Measurements from ENCODE around the gene C1QTNF5.
A peak's percentile ranks its signal among the peaks of the same experiment; 100 is the strongest.

Gene C1QTNF5

DNA sequence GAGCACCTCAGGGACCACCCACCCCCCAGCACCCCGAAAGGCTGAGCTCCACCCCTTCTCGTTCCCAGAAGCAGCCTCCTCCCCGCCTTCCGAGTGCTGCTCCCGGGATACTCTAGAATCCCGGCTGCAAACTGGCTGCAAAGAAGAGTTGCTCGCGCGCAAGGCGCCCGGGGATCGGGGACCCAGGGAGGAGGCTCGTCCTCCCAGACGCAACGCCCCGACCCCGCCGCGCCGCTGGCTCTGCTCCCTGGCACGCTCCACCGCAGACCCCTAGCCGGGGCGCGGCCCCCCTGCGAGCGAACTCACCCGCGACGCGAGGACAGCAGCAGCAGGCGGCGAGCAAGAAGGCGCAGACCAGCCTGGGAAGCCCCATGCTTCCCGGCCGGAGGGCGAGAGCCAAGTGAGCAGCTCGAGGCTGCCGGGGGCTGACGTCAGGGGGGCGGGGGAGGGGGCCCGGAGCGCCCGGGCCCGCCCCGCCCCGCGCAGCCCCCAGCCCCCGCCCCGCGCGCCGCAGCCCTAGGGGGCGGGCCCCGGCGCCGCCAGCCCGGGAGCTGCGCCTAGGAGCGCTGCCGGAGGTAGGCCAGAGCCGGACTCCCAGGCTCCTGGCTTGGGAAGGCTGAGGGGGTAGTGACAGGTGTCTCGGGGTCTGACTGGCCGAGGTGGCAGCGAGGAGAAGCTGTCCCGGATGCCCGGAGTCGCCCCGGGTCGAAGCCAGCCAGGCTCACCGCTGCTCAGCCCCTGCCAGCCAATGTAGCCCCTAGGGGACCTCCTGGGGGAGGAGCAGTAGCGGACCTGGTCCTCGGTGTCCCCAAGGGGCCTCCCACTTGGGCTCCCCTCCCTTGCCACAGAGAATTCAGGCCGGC lies 23.7 kb downstream of the C1QTNF5 start, which contains the start of gene MCAM:
TSS of gene MCAM (minus strand) at position 402 of the 863 bp plus-strand sequence. CDS start at position 373, 29 bp downstream.
- DNase-seq = peak; percentile 88

DNA sequence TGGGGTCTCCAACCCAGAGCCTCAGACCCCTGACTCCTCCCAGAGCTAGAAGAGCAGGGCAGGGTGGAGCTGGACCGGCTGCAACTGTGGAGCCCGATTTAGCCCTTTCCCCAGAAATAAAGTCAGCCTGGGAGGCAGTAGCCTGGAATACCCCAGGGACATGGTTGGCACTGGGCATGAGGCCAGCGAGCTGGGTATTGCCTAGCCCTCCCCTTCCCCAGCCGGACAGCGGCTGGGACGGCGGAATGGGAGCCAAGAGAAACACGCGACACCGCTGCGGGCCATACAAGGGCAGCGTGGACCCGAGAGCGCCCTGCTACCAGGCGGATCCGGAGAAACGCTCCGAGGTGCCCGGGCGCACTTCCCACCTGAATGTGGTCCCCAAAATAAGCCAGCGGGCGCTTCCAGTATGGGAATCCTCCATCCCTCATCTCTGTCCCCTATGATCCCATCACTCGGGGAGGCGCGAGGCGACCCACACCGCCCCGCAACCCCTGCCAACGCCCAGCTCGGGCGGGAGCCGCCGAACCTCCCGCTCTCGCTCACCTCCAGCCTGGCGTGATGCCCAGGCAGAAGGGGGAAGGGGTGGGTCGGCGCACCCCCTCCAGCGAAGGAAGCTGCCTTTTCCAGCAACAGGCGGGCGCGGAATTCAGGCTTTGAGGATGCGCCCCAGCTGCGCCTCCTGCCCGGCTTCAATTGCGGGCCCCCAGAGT lies 24.5 kb downstream of the C1QTNF5 start:
- peak; percentile 64 for DNase-seq

DNA sequence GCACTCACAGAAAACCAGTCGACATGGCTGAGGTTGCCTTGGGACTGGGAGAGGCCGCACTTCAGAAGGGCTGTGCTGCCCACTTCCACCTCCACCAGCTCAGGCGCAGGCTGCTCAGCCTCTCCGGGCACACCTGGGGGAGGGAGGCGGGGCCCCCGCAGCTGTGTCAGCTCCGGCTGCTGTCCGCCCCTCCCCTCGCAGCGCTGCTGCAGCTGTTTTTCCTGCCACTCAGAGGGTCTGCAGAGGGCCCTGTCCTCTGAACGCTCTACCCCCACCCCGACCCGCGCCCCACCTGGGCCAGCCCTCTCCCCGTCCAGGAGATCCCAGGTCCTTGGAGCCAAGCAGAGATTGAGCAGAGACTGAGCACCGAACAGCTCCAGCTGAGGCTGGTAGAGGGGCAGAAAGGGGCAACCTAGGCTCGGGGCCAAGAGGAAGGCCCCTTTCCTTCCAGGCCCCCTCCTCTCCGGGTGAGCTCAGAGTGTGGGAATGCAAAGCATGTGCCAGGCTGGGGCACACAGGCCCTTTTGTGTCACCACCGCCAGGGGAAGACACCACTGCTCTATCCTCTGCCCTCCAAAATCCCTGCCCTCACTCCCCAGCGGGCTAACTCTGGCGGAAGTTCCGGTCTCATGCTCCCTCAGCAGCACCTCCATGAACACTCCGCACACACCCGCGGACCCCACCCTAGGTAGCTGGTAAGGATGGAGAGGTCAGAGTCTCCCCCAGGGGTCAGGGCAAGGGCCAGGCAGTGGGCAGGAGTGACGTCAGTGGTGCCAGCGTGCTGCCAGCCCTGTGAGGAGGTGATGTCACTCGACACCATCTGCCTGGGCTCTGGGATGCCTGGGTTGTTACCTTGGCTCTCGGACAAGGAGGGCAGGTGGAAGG lies 25.3 kb downstream of the C1QTNF5 start:
- peak; percentile 91 for DNase-seq

DNA sequence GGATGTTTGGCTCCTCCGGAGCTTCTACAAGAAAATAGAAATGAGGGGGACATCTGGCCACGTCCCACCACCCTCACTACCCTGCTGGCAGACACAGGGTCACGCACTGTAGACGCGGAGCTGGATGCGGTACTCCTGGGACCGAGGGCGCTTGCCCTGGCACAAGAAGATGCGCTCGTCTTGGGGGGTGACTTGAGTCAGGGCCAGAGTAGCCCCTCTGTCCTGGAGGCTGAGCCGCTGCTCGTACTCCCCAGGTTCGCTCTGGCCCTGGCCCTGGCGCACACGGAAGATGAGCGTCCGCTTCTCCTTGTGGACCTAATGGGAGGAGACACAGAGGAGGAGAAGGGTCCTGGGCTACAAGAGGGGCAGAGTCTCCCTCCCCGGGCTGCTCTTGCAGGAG lies 26.0 kb downstream of the C1QTNF5 start:
- no peak for DNase-seq

DNA sequence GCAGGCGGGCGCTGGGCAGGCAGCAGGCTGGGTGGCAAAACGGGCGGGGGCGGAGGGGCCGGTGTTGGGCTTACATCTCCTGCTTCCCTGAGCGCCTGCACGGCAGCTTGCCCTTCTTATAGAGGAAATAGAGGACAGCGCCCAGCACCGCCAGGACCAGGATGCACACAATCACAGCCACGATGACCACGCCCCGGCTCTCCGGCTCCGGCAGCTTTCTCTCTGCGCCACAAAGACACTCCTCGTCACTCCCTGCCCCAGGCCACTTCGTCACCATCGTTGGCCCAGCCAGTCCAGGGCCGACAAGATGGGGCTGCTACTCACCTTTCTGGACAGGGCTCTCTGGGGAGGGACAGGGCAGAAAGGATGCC lies 30.0 kb downstream of the C1QTNF5 start:
- no peak for DNase-seq

DNA sequence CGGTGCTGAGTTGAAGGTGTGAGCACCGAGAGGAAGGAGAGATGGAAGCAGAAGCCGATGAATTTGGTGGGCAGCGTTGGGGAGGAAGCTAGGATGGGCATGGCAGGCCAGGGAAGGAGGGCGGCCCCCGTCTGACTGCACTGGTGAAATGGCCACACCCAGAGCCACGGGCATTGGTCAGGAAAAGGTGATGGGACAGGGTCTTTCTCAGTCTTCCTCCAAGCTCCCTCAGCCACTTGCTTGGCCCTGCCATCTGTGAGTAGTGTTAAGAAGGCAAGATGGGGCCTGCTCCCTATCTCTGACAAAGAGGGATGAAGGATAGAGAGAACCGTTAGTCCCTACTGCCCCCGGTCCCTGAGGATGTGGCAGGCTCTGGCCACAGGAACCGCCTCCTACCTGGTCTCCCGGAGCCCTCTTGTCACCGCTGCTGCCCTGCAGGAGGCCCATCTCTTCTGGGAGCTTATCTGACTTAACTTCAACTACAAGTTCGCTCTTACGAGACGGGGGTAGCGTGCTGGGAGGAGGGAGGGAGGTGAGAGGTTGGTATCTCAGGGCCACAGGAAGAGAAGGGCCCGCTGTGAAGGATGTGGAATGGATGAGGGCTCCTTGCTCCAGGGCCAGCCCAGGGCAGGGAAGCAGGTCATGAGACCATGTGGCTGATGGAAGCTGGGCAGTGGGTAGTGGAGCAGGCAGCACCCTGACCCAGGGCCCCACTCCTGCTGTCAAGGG lies 30.6 kb downstream of the C1QTNF5 start:
- no peak for DNase-seq

DNA sequence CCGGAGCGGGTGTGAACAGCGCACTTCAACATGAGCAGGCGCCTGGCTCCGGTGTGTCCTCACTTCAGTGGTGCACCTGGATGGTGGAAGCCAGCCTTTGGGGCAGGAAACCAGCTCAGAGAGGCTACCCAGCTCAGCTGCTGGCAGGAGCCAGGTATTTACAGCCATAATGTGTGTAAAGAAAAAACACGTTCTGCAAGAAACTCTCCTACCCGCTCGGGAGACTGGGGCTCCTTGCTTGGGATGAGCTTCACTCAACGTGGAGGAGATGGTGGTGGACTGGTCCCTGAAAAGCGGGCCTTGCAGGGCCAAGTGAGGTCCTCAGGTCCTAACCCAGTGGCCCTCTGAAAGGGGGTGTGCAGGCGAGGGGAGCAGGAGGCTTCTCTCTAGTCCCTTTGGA lies 31.3 kb downstream of the C1QTNF5 start:
- DNase-seq = no peak

DNA sequence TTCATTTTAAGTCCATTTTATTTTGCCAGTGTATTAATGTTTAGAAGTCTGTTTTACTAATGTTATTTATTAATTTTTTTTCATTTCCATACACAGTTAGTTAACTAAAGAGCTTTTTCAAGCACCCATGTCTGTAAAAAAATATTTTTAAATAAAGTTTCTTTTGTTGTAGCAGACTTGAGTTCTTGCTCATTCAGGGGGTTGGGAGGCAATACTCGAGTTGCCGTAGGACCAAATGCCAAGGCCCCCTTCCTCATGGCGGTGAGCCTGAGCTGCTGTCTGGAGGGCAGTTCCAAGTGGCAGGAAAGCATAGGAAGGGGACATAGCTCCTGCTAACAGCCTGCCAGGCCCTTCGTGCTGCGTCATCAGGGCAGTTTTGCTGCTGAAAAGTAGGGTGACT lies 32.7 kb downstream of the C1QTNF5 start:
- DNase-seq = no peak

DNA sequence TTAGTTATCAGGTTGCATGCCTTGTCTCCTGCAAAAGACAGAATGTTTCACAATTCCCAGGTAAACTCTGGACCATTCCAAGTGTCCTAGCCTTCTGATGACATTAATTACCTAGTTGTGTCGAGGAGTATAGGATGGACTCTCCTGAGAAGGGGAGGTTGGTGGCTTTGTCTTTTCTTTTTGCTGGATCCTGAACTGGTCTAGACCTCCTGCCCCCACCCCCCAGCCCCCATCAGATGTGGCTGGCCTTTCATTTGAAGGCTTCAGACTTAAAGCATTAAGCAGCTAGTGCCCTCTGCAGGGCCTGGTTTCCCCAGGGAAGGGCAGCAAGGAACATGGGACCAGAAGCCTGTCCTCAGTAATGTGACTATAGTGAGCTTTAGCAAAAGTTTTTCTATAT lies 33.5 kb downstream of the C1QTNF5 start:
- DNase-seq = peak; percentile 63

DNA sequence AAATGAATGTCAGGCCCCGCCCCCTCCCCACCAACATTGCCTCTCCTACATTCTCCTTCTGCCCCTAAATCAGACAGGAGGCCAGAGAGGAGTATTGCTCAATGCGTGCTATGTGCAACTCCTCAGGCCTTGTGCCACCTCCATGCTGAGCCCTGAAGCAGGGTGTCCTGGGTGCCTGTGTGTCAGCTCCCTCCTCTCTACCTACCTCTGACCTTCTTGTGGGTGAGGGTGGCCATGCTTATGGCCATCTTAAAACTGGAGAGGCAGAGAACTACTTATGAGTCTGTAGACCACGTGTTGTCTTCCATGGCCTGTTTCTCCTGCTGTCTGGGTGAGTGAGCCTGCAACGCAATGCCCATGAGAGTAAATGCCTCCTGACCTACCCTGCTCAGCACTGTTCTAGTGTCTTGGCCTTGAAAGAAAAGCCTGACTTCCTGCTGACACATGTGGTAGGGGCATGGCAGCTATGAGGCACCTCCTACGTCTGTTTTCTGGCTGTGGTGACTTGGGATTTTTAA lies 34.3 kb downstream of the C1QTNF5 start:
- DNase-seq = no peak

DNA sequence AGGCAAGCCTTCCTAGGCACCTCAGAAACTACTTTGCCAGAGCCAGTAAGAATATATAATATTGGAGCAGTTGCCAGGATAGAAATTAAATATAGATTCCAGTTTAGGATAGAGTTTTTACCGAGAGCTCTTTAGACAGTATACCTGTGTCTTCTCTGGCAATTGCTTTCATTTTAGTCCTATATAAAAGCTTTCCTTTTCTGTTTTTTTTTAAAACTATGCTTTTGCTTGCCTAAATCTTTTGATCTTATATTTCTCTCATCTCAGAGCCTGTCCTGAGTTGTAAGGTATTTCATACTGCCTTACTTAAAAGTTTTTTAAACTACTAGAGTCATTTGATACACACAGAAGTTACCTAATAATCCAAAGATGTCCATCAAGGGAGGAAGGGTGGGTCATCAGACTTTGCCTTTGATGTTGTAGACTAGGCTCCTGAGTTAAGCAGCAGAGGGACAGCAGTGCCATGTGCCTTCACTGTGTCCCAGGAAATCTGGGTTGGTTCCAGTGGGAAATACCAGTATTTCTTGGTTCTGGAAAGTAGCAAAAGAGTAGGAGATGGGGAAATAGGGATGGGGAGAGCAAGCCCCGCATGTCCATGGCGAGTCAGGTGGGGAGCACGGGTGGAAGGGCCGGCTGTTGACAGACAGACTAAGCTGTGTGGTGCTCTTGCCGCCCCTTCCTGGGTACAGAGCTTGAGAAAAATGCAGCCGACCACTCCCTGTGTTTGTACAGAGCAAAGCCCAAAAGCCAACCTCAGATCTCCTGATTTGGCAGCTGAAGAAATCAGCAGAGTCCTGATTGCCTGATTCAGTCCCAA lies 34.9 kb downstream of the C1QTNF5 start:
- no peak for DNase-seq

DNA sequence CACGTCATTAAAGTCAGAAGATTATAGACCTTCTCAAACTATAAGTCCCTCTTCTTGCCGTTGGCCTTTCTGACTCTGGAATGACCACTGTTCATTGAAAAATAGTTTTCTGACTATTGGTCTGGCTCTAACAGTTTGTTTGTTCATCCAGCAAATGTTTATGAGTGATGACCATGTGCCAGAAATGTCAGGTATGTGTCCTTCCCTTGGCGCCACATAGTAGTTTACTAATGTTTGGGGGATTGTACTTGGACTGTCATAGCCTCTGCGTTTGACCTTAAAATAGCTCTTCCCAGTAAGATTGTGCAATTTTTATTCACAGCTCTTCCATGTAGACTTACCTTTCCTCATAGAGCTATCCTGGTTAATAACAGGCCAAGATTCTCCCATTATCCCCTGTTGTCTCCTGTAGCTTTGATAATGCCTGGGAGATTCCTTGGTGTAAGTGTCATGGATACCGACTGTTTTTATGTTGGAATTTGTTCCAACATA lies 37.4 kb downstream of the C1QTNF5 start:
- peak; percentile 7 for DNase-seq

DNA sequence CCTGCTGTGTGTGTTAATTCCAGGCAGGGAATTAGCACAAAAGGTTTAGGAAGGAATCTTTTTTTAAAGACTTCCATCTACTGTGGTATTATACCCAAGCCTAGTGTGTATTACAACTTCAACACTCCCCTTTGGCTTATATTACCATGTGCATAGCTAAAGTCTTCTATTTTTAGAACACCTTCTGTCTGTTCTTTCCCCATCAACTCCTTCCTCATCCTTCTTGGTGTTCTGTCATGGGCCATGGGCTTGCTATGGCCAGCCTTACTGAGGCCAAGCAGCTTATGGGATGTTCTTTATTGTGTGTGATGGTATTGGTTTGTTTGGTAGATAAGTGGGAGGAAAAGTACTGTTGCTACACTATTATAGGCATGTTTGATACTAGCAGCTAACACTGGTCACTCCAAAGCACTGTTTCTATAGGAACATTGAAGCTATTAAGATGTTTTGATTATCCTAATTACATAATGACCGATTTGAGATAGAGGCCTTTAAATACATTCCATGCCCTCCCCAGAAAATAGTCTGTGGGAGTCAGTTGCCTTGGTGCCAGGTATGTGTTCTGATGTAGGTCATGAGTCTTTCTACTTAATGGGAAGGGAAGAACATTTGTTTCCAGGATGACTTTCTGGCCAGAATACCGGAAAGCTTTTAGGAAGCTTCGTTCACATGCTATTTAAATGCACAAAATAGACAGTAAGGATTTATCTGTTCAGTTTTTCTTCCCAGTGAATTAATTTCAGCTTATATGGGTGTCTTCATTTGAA lies 40.3 kb downstream of the C1QTNF5 start:
- no peak for DNase-seq

DNA sequence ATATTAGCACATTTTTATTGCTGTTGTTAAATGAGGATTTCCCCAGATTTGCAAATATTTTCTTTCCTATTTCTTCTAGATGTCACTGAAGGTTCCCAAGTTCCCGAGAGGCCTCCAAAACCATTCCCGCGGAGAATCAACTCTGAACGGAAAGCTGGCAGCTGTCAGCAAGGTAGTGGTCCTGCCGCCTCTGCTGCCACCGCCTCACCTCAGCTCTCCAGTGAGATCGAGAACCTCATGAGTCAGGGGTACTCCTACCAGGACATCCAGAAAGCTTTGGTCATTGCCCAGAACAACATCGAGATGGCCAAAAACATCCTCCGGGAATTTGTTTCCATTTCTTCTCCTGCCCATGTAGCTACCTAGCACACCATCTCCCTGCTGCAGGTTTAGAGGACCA lies 41.3 kb downstream of the C1QTNF5 start:
- DNase-seq = no peak

DNA sequence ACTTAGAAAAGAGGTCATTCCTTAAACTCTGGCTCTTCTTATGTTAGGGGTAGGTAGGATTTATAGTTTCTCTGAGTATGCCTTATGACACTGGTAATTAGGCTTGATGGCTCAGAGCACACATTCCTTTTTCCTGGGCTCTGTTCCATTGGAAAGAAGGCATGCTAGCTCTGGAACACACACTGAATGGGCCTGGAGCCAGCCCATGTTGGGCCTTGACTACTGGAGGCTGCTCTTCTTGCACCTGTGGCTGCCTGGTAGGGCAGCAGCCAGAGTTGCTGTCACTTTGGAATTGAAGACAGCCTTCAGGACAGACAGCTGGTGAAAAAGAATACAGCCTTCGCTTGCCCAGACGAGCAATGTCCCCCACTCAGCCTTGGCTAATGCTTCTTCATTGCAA lies 42.0 kb downstream of the C1QTNF5 start:
- no peak for DNase-seq

DNA sequence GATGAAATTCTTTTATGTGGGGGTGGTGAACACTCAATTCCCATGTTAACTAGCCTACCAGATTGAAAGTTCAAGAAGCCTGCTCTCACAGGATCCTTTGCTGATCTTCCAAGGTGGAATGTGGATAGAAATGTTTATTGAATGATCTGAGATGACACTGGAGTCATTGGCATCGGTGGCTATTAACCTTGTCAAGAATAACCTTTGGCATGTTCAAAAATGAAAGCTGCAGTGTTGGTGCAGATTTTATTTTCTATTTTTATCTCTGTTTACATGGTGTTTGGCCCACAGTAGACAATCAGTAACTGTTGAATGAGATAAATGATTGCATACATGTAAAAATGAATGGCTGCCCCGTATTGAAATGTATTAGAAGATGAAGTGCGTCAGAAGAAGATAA lies 42.7 kb downstream of the C1QTNF5 start:
- no peak for DNase-seq

DNA sequence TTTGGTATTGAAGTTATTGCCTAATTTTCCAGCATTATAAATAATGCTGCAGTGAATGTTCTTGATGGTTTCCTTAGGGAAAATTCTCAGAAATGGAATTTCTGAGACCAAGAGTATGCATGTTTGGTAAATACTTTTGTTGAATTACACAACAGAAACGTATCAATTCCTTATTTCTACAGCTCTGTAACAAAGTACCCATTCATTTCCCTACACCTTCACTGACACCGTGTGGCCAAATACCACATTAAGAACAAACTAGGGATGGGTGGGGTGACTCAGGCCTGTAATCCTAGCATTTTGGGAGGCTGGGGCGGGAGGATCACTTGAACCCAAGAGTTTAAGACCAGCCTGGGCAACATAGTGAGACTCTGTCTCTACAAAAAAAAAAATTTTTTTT lies 45.5 kb downstream of the C1QTNF5 start:
- no peak for DNase-seq

DNA sequence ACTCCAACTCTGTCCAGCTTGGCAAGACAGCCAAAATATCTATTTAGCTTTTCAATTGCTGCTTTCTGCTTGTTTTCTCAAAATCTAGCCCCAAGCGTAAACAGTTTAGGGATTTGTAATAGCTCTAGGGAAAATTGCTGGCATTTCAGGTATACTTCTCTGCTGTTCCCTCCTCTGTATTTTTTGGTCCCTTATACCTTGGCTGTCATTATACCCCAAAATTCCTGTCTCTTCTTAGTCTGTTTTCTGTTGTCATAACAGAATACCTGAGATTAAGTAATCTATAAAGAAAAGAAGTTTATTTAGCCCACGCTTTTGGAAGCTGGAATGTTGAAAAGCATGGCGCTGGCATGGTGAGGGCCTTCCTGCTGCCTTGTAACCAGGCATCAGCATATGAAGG lies 47.2 kb downstream of the C1QTNF5 start:
- no peak for DNase-seq

DNA sequence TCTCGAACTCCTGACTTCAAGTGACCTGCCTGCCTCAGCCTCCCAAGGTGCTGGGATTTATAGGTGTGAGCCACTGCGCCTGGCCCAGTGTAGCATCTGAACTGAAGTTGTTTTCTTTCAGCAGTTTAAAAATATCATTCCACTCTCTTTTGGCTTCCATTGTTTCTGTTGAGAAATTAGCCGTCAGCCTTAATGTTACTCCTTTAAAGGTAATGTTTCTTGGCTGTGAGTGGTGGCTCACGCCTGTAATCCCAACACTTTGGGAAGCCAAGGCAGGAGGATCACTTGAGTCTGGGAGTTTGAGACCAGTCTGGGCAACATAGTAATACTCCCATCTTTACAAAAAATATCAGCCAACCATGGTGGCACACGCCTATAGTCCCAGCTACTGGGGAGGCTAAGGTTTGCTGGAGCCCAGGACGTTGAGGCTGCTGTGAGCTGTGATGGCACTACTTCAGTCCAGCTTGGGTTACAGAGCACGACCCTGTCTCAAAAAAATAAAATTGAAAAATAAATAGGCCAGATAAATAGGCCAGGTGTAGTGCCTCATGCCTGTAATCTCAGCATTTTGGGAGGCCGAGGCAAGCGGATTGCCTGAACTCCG lies 49.7 kb downstream of the C1QTNF5 start:
- no peak for DNase-seq
